NCI-H187 (cell line): Measurements from ENCODE around the gene ZNF232.
"Not testable (repeated sequence)": the region's sequence is repeated elsewhere in the genome, so short reads cannot be mapped to it uniquely, and the experiment has no call there.

ENCODE experiments used
- DNase-seq, 2 experiments: peaks; one replicate each; lab custom pipeline; 2025; lab: John Stamatoyannopoulos, UW

ZNF232 gene

GRCh38 chr17:5097101-5097834 is 14.4 kb downstream of the ZNF232 start:
- DNase-seq: peak; percentile 28 to 45

DNA sequence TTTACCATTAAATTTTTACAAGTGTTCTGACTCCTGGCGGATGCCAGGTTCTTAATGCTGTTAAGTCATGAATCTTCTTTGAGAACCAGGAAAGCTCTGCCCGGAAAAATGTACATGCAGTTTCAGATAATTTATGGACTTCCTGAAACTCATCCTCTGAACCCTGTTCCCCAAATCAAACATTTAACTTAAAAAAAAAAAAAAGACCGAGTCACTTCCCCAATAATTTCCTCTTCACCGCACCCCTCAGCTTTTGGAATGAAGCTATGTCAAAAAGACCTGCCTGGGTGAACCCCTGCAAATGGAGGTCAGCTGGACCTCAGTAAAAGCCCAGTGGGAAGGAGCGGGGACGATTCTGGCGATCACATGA is 15.0 kb downstream of the ZNF232 start:
- DNase-seq: no peak

- DNase-seq: no peak
These were observed 19.3 kb downstream of the ZNF232 start for GRCh38 chr17:5092218-5093010.

DNA sequence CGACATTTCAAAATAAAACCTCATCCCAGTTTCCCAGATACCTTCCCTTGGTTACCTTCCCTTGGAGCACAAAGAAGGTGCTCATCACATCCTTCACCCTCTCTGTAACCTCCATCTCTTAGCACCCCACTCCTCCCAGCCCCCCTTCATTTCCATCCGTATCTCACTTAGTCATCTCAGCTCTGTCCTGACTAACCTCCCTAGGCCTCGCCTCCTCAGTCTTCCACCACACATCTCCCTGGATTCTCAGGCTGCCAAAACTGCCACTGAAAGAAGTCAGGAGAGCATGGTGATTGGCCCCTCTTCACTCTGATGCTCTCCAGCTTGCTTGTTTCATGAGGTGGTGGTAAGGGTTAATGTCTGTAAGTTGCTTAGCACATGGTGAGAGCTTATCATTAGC is 31.1 kb downstream of the ZNF232 start:
- no peak for DNase-seq

DNA sequence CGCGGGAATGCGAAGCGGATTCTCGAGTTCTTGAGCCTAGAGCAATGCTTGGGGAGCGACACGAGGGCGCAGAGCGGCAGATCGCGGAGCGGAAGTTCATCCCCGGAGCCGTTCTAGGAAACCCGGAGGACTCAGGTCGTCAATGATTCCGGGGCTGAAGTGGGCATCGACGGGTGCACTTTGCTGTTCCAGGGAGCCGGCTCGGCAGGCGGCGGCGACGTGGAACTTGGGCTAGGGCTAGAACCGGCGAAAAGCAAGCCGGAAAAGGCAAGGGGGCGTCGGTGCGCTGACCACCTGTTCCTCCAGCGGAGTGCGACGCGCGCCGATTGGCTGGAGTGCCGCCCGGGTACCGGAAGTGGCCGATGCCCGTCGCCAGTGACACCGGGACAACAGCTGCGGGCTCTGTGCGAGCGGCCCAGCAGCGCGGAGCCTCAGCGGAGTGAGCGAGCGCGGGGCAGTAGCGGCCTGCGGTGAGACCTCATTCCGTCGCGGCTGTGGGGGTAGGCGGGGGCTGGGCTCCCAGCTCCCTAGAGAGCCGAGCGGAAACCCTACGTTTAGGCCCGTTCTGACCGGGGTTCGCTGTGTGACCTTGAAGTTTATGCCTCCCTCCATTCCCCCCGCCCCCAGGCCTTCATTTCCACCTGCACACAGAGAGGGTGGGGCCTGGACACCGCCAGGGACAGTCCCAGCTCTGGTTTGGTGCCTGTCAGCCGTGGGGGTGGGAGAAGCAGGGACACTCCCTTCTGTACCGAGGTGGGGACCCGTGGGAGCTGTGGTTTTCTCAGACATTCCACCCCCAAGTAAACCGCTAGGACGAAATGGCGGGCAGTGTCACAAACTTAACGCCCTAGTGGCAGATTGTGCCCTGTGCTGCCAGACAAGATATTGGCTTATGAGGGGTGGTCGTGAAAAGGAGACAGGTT is 33.3 kb downstream of the ZNF232 start, which contains the start of gene ZFP3:
Gene ZFP3 (plus strand): TSS at position 362 of the 923 bp plus-strand sequence. CDS start 13,038 bp downstream, outside the sequence.
- DNase-seq: peak; percentile 68 to 74

- DNase-seq: no peak
These were observed 33.9 kb downstream of the ZNF232 start for GRCh38 chr17:5077781-5078105.

DNA sequence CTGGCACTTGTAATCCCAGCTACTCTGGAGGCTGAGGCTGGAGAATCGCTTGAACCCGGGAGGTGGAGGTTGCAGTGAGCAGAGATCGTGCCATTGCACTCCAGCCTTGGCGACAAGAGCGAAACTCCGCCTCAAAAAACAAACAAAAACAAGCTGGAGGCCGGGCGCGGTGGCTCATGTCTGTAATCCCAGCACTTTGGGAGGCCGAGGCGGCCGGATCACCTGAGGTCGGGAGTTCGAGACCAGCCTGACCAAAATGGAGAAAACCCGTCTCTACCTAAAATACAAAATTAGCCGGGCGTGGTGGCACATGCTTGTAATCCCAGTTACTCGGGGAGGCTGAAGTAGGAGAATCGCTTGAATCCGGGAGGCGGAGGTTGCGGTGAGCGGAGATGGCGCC is 34.4 kb downstream of the ZNF232 start:
- not testable (repeated sequence) for DNase-seq

DNA sequence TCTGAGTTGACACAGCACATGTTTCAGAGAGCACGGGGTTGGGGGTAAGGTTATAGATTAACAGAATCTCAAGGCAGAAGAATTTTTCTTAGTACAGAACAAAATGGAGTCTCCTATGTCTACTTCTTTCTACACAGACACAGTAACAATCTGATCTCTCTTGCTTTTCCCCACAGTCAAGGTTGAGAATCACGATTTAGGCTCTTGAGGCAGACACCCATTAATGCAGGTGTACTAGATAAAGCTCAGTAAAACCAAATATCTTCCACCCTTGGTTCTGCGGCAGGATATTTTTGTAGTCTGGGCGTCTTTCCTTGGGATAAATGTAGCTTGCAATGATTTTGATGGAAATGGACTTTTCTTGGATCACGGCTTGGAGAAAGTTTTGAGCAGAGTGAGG is 36.2 kb downstream of the ZNF232 start:
- not testable (repeated sequence) for DNase-seq

DNA sequence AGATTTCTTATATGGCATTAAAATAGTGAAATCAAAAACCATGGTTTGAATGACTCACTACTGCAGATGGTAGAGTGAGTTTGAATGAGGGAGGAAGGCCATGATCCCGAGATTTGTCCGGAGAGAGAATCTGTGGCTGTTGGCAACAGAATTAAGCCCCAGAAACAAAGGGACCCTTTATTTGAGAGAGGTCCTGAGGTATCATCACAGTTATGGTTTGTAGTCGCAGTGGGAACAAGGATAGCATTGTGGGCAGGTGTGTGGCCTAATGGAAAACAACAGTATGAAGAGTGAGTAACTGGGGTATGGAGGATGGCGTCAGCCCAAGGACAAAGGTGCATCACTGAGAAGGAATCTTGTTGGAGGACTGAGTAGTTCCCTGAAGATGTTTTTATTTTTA is 42.0 kb downstream of the ZNF232 start:
- no peak for DNase-seq

- DNase-seq: no peak
These were observed 43.4 kb downstream of the ZNF232 start for GRCh38 chr17:5068236-5068635.

- DNase-seq: no peak
These were observed 46.4 kb downstream of the ZNF232 start for GRCh38 chr17:5065227-5065744.
